K562 (cell line): ENCODE results near the gene CHRND. TPM values are rescaled to one million over a fixed set of nuclear protein-coding genes. Genes with fewer than 3 reads are reported as not detected.

Source experiments
- CSDE1 ChIP-seq, 2 experiments: fragments of 450-650 bp; IDR thresholded peaks; 2 replicates each; pipeline ENCODE4 v1.6.1; 2016; ENCODE audit warnings: mild to moderate bottlenecking in 1 of 2
- HMGXB4 ChIP-seq: sonication (generic); formaldehyde crosslinking; IDR thresholded peaks from 2 replicates; pipeline ENCODE4 v1.8.1; 2023; ENCODE audit warnings: mild to moderate bottlenecking, missing genetic modification reagents
- KAT8 ChIP-seq: fragments of 450-650 bp; IDR thresholded peaks from 2 replicates; pipeline ENCODE4 v1.6.1; 2016; ENCODE audit warnings: low read depth, mild to moderate bottlenecking
- KLF6 ChIP-seq: fragments of 250-450 bp; sonication (Bioruptor Pico); IDR thresholded peaks from 2 replicates; pipeline ENCODE4 v1.4.0; 2020; ENCODE audit warnings: mild to moderate bottlenecking, moderate library complexity, borderline replicate concordance
- MCM7 ChIP-seq, 2 experiments: fragments of 450-650 bp; IDR thresholded peaks; 2 replicates each; pipeline ENCODE4 v1.6.1; 2016 to 2018
- REST ChIP-seq, 2 experiments: fragments of 450-650 bp; formaldehyde crosslinking in 1 of 2; IDR thresholded peaks; 2 replicates each; pipeline versions ENCODE4 v1.4.0 to v1.6.1; 2014 to 2020; ENCODE audit warnings: mild to moderate bottlenecking in 2 of 2, borderline replicate concordance in 1 of 2, low read depth in 1 of 2
- TCF3 ChIP-seq: sonication (generic); formaldehyde crosslinking; IDR thresholded peaks from 2 replicates; pipeline ENCODE4 v1.4.0; 2020; ENCODE audit warnings: mild to moderate bottlenecking, missing genetic modification reagents
- ZBTB33 ChIP-seq: sonication (generic); formaldehyde crosslinking; IDR thresholded peaks from 2 replicates; pipeline ENCODE4 v1.8.1; 2023; ENCODE audit warnings: mild to moderate bottlenecking, missing genetic modification reagents
- ZBTB9 ChIP-seq: fragments of 450-650 bp; formaldehyde crosslinking; IDR thresholded peaks from 2 replicates; pipeline ENCODE4 v1.4.0; 2020; ENCODE audit warnings: mild to moderate bottlenecking, moderate library complexity
- ZNF41 ChIP-seq: fragments of 250-450 bp; sonication (Bioruptor Pico); conservative IDR thresholded peaks from 2 replicates; pipeline ENCODE4 v1.4.0; 2020; ENCODE audit warnings: mild to moderate bottlenecking
- polyA plus RNA-seq, 8 experiments: library from polyadenylated mRNA; depleted of rRNA in 4 of 8; stranded (reverse) in 5 of 8; unstranded in 3 of 8; fragments of >200 nt; fragmentation: Nextera tagmentation in 2 of 8; fragmentation: Illumina TruSeq in 1 of 8; extraction: Ambion mirVana in 2 of 8; extraction: Trizol in 1 of 8; gene quantifications; 2 replicates each; pipeline versions ENCODE4 v1.2.1 to v1.2.3, GENCODE V29; 2011 to 2014; ENCODE audit warnings: inconsistent platforms in 1 of 8, missing spikeins in 1 of 8
- total RNA-seq, 7 experiments: library from RNA; depleted of rRNA in 6 of 7; stranded (reverse); fragments of >200 nt in 6 of 7; fragmentation: Illumina TruSeq in 2 of 7; extraction: Trizol in 2 of 7; gene quantifications; 2 replicates each; pipeline versions ENCODE4 v1.2.1 to v1.2.3, GENCODE V29; 2011 to 2021; ENCODE audit warnings: low replicate concordance in 1 of 7

The CHRND gene
- total and polyA plus RNA-seq, 9 of the 15 experiments (the other 6 are each of a cell fraction or from before 2014, with no cell fraction given), result not detected

- TF ChIP-seq HMGXB4 (CRISPR knock-in tag), result no peak
- no peak for TF ChIP-seq CSDE1 (IDR thresholded peaks at IDR 0.05)
- no peak for TF ChIP-seq ZNF41
- no peak for TF ChIP-seq REST (IDR thresholded peaks at IDR 0.05; ENCODE audit: borderline replicate concordance)
- TF ChIP-seq REST (CRISPR knock-in tag; IDR thresholded peaks at IDR 0.05; ENCODE audit: low read depth), result no peak
- no peak for TF ChIP-seq MCM7 (IDR thresholded peaks at IDR 0.05)
- no peak for TF ChIP-seq KLF6 (CRISPR knock-in tag)
- no peak for TF ChIP-seq ZBTB33 (CRISPR knock-in tag)
- no peak for TF ChIP-seq TCF3 (CRISPR knock-in tag)
- TF ChIP-seq KAT8, result no peak
- TF ChIP-seq ZBTB9 (CRISPR knock-in tag), result no peak
Measured at GRCh38 chr2:232487385-232488096, 38.4 kb upstream of the CHRND start, which contains the start of gene ECEL1 (continued).
